DND-41 (cell line): ENCODE results near the gene SRPK2.

Source experiments
- ATAC-seq: fragments of 200-7000 bp; cut with Tn5 transposase; 3 replicates; pipeline ENCODE4 v1.9.1; 2021; ENCODE audit warnings: low read depth; ENCODE audit not compliant: insufficient read depth
- DNase-seq: peaks from one replicate; pipeline ENCODE4 v3.0.0-alpha.2; 2020
- H2AFZ ChIP-seq: 2 replicates; pipeline ENCODE4 v1.6.0; 2012; ENCODE audit warnings: low read depth, low read length
- H3K27ac ChIP-seq: 2 replicates; pipeline ENCODE4 v1.5.1; 2012; ENCODE audit warnings: low read length, inconsistent platforms
- H3K27me3 ChIP-seq: fragments of 200-600 bp; sonication (generic); 2 replicates; pipeline ENCODE4 v1.6.0; 2012; ENCODE audit warnings: low read length, mild to moderate bottlenecking, inconsistent platforms; ENCODE audit not compliant: insufficient read depth, poor library complexity
- H3K36me3 ChIP-seq: 2 replicates; pipeline ENCODE4 v1.5.1; 2012; ENCODE audit warnings: low read length, inconsistent platforms; ENCODE audit not compliant: insufficient read depth
- H3K4me1 ChIP-seq: 2 replicates; pipeline ENCODE4 v1.5.1; 2012; ENCODE audit warnings: mild to moderate bottlenecking, low read length; ENCODE audit not compliant: insufficient read depth
- H3K4me2 ChIP-seq: 2 replicates; pipeline ENCODE4 v1.6.0; 2012; ENCODE audit warnings: mild to moderate bottlenecking, moderate library complexity, low read length, inconsistent platforms; ENCODE audit not compliant: insufficient read depth
- H3K4me3 ChIP-seq, 2 experiments: fragments of 200-600 bp in 1 of 2; shearing (Covaris generic) in 1 of 2; 2 replicates each; pipeline ENCODE4 v1.5.1; 2012 to 2016; ENCODE audit warnings: inconsistent platforms in 2 of 2, low read length in 2 of 2, mild to moderate bottlenecking in 2 of 2, low read depth in 1 of 2, moderate library complexity in 1 of 2
- H3K79me2 ChIP-seq: 2 replicates; pipeline ENCODE4 v1.6.0; 2012; ENCODE audit warnings: low read length, inconsistent platforms; ENCODE audit not compliant: insufficient read depth
- H3K9ac ChIP-seq: 2 replicates; pipeline ENCODE4 v1.6.0; 2012; ENCODE audit warnings: low read depth, mild to moderate bottlenecking, inconsistent platforms, low read length, moderate library complexity
- H3K9me3 ChIP-seq: 2 replicates; pipeline ENCODE4 v1.5.1; 2012; ENCODE audit warnings: low read length, moderate library complexity, mild to moderate bottlenecking, inconsistent platforms; ENCODE audit not compliant: insufficient read depth, severe bottlenecking
- H4K20me1 ChIP-seq: 2 replicates; pipeline ENCODE4 v1.6.0; 2012; ENCODE audit warnings: low read length; ENCODE audit not compliant: insufficient read depth
- CTCF ChIP-seq: IDR thresholded peaks from 2 replicates; pipeline ENCODE4 v1.5.1; 2012; ENCODE audit warnings: borderline replicate concordance, low read length, moderate library complexity, mild to moderate bottlenecking; ENCODE audit not compliant: poor library complexity, severe bottlenecking; ENCODE audit errors: extremely low read depth
- EZH2 ChIP-seq: IDR thresholded peaks from 3 replicates; pipeline ENCODE4 v1.6.1; 2012; ENCODE audit warnings: borderline replicate concordance, low read depth, mild to moderate bottlenecking, moderate library complexity, low read length, inconsistent platforms; ENCODE audit not compliant: severe bottlenecking

Gene SRPK2

GRCh38 chr7:105215821-105216220 lies 172.9 kb downstream of the SRPK2 start:
- H3K4me1 ChIP-seq: peaks cover 44% of the 10 kb centered on the region
- no peak overlapping the region for H3K4me2 ChIP-seq
- H3K9me3 ChIP-seq: no peaks in the 10 kb centered on the region
- no peak overlapping the region for H3K9ac ChIP-seq
- H3K27me3 ChIP-seq: no peaks in the 10 kb centered on the region
- H3K4me3 ChIP-seq: no peak overlapping the region
- H3K79me2 ChIP-seq: peaks cover 100% of the 10 kb centered on the region
- no peak for TF ChIP-seq CTCF
- no peak for TF ChIP-seq EZH2
- DNase-seq (no peak), ATAC-seq (no peak)
- H4K20me1 ChIP-seq: peaks cover 96% of the 10 kb centered on the region
- peaks cover 76% of the 10 kb centered on the region for H3K36me3 ChIP-seq
- H3K27ac ChIP-seq: no peak overlapping the region
- H2AFZ ChIP-seq: no peak overlapping the region

DNA sequence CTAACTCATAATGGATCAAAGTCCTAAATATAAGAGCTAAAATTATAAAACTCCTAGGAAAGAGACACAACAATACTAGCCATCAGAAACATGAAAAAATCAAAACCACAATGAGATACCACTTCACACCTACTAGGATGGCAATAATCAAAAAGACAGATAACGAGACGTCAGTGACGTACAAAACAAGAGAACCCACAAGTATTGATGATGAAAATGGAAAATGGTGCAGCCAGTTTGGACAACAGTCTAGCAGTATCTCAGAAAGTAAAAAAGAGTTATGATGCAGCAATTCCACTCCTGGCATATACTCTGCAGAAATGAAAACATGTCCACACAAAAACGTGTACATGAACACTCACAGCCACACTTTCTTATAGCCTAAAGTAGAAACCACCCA lies 173.5 kb downstream of the SRPK2 start:
- DNase-seq: no peak
- no peak overlapping the region for H3K4me3 ChIP-seq
- TF ChIP-seq CTCF: no peak
- no peak for TF ChIP-seq EZH2
- H4K20me1 ChIP-seq: peaks cover 96% of the 10 kb centered on the region
- no peak overlapping the region for H2AFZ ChIP-seq
- H3K27me3 ChIP-seq: no peaks in the 10 kb centered on the region
- H3K4me2 ChIP-seq: no peak overlapping the region
- H3K36me3 ChIP-seq: peaks cover 76% of the 10 kb centered on the region
- H3K79me2 ChIP-seq: peaks cover 100% of the 10 kb centered on the region
- no peak for ATAC-seq
- peaks cover 50% of the 10 kb centered on the region for H3K4me1 ChIP-seq
- H3K9me3 ChIP-seq: no peaks in the 10 kb centered on the region
- no peak overlapping the region for H3K27ac ChIP-seq
- no peak overlapping the region for H3K9ac ChIP-seq

GRCh38 chr7:105213611-105214010 lies 175.1 kb downstream of the SRPK2 start:
- ATAC-seq (no peak), DNase-seq (no peak)
- Histone ChIP-seq H3K27me3 (no peaks in the 10 kb centered on the region), H3K9me3 (no peaks in the 10 kb centered on the region), H3K36me3 (peaks cover 67% of the 10 kb centered on the region), H4K20me1 (peaks cover 96% of the 10 kb centered on the region), H3K9ac (no peak overlapping the region), H3K79me2 (peaks cover 100% of the 10 kb centered on the region), H3K4me2 (no peak overlapping the region), H3K27ac (no peak overlapping the region), H3K4me1 (peaks cover 61% of the 10 kb centered on the region), H2AFZ (no peak overlapping the region), H3K4me3 (no peak overlapping the region)
- TF ChIP-seq EZH2 (no peak), CTCF (no peak)

DNA sequence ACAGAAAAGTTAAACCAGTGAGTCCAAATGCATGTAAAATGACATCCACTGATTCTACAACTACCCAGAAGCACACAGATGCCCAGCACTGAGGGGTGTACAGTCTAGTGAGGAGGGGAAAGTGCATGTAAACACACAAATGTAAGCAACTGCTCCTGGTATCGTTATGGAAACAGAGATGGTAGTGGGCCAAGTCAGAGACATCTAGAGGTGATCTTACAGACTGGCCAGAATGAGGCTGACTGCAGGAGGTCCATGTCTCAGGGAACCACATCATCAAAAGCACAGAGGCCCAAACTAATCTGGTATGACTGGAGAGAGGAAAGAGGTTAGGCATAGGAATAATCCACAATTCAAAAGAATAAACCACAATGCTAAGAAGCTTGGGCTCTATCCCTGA lies 176.5 kb downstream of the SRPK2 start:
- no peak for DNase-seq
- Histone ChIP-seq H3K4me3 (no peak overlapping the region), H3K27me3 (no peaks in the 10 kb centered on the region), H2AFZ (no peak overlapping the region), H3K9ac (no peak overlapping the region), H3K79me2 (peaks cover 100% of the 10 kb centered on the region), H4K20me1 (peaks cover 98% of the 10 kb centered on the region), H3K9me3 (no peaks in the 10 kb centered on the region), H3K4me1 (peaks cover 68% of the 10 kb centered on the region), H3K4me2 (no peak overlapping the region), H3K36me3 (peaks cover 64% of the 10 kb centered on the region), H3K27ac (no peak overlapping the region)
- no peak for ATAC-seq
- no peak for TF ChIP-seq EZH2
- no peak for TF ChIP-seq CTCF
